HG02759 (cell line): ENCODE data around the gene AP4M1.

Experiments
- ATAC-seq: cut with Tn5 transposase; IDR thresholded peaks from one replicate; pipeline ENCODE4 v1.9.1; 2021; ENCODE audit warnings: mild to moderate bottlenecking, moderate library complexity; ENCODE audit not compliant: unreplicated experiment

AP4M1 gene

GRCh38 chr7:100157069-100157333 is 55.6 kb downstream of the AP4M1 start:
- no peak for ATAC-seq

- peak; percentile 16 for ATAC-seq
These were observed 56.1 kb downstream of the AP4M1 start for GRCh38 chr7:100157334-100158228.
